A673 (cell line): ENCODE results near the gene KHNYN.

ENCODE experiments used
- EZH2 ChIP-seq: fragments of 200-600 bp; sonication (generic); IDR thresholded peaks from 2 replicates; pipeline ENCODE4 v1.6.1; 2017; ENCODE audit warnings: borderline replicate concordance, low read depth, mild to moderate bottlenecking, mixed read lengths, antibody characterized with exemption, low read length; ENCODE audit not compliant: poor library complexity, severe bottlenecking
- TF ChIP-seq, protein P1 (sequence below): fragments of 300-800, 200-600 bp; sonication (generic); conservative IDR thresholded peaks from 2 replicates; pipeline ENCODE4 v1.5.1; 2017; ENCODE audit warnings: low read depth, mild to moderate bottlenecking, antibody characterized with exemption, low read length, moderate library complexity, mixed read lengths

GRCh38 chr14:24398293-24398652 lies 31.5 kb upstream of the KHNYN start:
- no peak for TF ChIP-seq EZH2
- TF ChIP-seq, protein P1, sequence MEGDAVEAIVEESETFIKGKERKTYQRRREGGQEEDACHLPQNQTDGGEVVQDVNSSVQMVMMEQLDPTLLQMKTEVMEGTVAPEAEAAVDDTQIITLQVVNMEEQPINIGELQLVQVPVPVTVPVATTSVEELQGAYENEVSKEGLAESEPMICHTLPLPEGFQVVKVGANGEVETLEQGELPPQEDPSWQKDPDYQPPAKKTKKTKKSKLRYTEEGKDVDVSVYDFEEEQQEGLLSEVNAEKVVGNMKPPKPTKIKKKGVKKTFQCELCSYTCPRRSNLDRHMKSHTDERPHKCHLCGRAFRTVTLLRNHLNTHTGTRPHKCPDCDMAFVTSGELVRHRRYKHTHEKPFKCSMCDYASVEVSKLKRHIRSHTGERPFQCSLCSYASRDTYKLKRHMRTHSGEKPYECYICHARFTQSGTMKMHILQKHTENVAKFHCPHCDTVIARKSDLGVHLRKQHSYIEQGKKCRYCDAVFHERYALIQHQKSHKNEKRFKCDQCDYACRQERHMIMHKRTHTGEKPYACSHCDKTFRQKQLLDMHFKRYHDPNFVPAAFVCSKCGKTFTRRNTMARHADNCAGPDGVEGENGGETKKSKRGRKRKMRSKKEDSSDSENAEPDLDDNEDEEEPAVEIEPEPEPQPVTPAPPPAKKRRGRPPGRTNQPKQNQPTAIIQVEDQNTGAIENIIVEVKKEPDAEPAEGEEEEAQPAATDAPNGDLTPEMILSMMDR, result no peak
